SJCRH30 (cell line): ENCODE results near the gene RFC2. TPM values are rescaled to one million over a fixed set of nuclear protein-coding genes. Genes with fewer than 3 reads are reported as not detected.
"Not testable (repeated sequence)": the region's sequence is repeated elsewhere in the genome, so short reads cannot be mapped to it uniquely, and the experiment has no call there.

Experiments
- DNase-seq, 2 experiments: peaks; one replicate each; pipeline ENCODE4 v3.0.0-alpha.2; 2015 to 2020
- H3K27ac ChIP-seq: fragments of 250-450 bp; sonication (Bioruptor Pico); 2 replicates; pipeline ENCODE4 v1.5.1; 2020; ENCODE audit warnings: mild to moderate bottlenecking, moderate library complexity
- H3K27me3 ChIP-seq: fragments of 250-450 bp; sonication (Bioruptor Pico); 2 replicates; pipeline ENCODE4 v1.5.1; 2020; ENCODE audit warnings: mild to moderate bottlenecking, moderate library complexity
- H3K36me3 ChIP-seq: fragments of 250-450 bp; sonication (Bioruptor Pico); 2 replicates; pipeline ENCODE4 v1.5.1; 2020; ENCODE audit warnings: mild to moderate bottlenecking, moderate library complexity
- H3K4me1 ChIP-seq: fragments of 250-450 bp; sonication (Bioruptor Pico); 2 replicates; pipeline ENCODE4 v1.5.1; 2020; ENCODE audit warnings: mild to moderate bottlenecking, moderate library complexity
- H3K4me3 ChIP-seq: fragments of 250-450 bp; sonication (Bioruptor Pico); 2 replicates; pipeline ENCODE4 v1.5.1; 2020; ENCODE audit warnings: mild to moderate bottlenecking, moderate library complexity
- H3K9me3 ChIP-seq: fragments of 250-450 bp; sonication (Bioruptor Pico); replicated peaks from 2 replicates; pipeline ENCODE4 v1.5.1; 2020; ENCODE audit warnings: mild to moderate bottlenecking, moderate library complexity
- total RNA-seq: library from RNA; depleted of rRNA; stranded (reverse); fragments of >200 nt; shearing (Covaris generic); gene quantifications from 2 replicates; pipeline ENCODE4 v1.2.3, GENCODE V29; 2014

RFC2 gene
- total RNA-seq, 1 experiment from 2014 or later: 111 TPM

DNA sequence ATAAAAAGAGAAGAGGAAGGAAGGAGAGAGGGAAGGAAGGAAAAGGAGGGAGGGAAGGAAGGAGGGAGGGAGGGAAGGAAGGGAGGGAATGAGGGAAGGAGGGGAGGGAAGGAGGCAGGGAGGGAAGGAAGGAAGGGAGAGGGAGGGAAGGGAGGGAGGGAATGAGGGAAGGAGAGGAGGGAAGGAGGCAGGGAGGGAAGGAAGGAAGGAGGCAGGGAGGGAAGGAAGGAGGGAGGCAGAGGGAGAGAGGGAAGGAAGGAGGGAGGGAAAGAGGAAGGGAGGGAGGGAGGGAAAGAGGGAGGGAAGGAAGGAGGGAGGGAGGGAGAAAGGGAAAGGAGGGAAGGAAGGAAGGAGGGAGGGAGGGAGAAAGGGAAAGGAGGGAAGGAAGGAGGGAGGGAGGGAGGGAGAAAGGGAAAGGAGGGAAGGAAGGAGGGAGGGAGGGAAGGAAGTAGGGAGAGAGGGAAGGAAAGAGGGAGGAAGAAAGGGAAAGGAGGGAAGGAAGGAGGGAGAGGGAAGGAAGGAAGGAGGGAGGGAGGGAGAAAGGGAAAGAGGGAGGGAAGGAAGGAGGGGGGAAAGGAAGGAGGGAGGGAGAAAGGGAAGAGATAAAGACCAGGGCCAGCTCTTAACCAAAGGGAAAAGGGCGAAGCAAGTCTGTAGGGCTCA lies 50.1 kb downstream of the RFC2 start:
- Histone ChIP-seq H3K27me3 (no peaks in the 10 kb centered on the region), H3K4me3 (no peak overlapping the region), H3K36me3 (0 out of 2 replicates have a peak, but pooled peaks cover 4% of the 10 kb centered on the region), H3K9me3 (no peaks in the 10 kb centered on the region), H3K27ac (no peak overlapping the region), H3K4me1 (peaks cover 12% of the 10 kb centered on the region; the same call in 1 of the 2 replicates)
- no peak for DNase-seq

DNA sequence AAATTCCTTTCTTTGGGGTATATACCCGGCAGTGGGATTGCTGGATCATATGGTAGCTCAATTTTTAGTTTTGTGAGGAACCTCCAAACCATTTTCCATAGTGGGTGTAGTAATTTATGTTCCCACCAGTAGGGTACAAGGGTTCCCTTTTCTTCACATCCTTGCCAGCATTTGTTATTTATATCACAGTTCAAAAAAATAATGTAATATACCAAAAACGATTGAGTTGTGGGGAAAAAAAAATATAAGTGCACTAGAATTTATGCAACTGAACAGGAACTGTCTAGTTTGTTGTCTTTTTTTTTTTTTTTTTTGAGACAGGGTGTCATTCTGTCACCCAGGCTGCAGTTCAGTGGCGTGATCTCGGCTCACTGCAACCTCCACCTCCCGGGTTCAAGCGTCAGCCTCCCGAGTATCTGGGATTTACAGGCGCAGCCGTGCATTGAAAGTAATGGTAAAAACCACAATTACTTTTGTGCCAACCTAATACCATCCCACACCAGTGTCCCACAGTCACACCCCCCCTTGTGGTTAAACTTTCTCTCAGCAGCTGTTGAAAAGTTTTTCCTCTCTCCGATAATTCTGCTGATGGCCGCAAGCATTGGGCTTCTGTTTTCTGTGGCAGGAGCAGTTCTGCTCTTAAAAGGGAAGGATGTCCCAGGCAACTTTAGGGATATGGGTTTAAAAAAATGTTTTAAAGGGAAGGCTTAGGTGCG lies 51.2 kb downstream of the RFC2 start:
- peaks cover 9% of the 10 kb centered on the region for H3K36me3 ChIP-seq
- peak; percentile 83 to 94 for DNase-seq
- no peak overlapping the region for H3K27ac ChIP-seq
- no peaks in the 10 kb centered on the region for H3K27me3 ChIP-seq
- H3K9me3 ChIP-seq: no peaks in the 10 kb centered on the region
- peaks cover 12% of the 10 kb centered on the region; the same call in 1 of the 2 replicates for H3K4me1 ChIP-seq
- no peak overlapping the region for H3K4me3 ChIP-seq

GRCh38 chr7:74199551-74200355 lies 54.4 kb downstream of the RFC2 start:
- Histone ChIP-seq H3K27ac (peak overlapping the region; percentile 43), H3K36me3 (peaks cover 22% of the 10 kb centered on the region), H3K4me1 (peaks cover 12% of the 10 kb centered on the region; the same call in 1 of the 2 replicates), H3K9me3 (no peaks in the 10 kb centered on the region), H3K4me3 (no peak overlapping the region), H3K27me3 (no peaks in the 10 kb centered on the region)
- DNase-seq: peak; percentile 58 to 62

DNA sequence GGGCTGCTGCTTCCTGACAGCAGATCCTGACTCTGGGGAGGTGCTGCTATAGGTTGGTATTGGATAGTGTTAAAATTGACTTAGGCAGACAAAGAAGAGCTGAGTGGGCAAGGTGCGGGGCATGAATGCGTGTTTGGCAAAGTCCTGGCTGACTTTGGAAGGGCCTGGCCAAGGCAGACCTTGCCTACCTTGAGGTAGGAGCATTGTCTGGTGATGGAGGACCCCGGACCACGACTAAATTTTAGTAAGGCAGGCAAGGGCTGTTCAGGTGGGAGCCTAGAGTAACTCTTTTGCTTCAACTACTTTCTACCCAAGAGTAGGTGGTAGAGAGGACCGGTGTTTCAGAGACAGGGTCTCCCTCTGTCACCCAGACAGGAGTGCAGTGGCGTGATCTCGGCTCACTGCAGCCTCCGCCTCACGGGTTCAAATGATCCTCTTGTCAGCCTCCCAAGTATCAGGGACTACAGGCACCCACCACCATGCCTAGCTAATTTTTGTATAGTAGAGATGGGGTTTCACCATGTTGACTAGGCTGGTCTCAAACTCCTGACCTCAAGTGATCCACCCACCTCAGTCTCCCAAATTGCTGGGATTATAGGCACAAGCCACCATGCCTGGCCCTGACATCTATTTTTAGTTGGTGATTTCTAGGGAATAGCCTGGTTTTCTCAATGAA lies 56.6 kb downstream of the RFC2 start:
- no peak overlapping the region for H3K4me3 ChIP-seq
- DNase-seq: no peak
- no peaks in the 10 kb centered on the region for H3K9me3 ChIP-seq
- peaks cover 8% of the 10 kb centered on the region; the same call in 1 of the 2 replicates for H3K4me1 ChIP-seq
- H3K36me3 ChIP-seq: peaks cover 42% of the 10 kb centered on the region
- no peak overlapping the region for H3K27ac ChIP-seq
- no peaks in the 10 kb centered on the region for H3K27me3 ChIP-seq

DNA sequence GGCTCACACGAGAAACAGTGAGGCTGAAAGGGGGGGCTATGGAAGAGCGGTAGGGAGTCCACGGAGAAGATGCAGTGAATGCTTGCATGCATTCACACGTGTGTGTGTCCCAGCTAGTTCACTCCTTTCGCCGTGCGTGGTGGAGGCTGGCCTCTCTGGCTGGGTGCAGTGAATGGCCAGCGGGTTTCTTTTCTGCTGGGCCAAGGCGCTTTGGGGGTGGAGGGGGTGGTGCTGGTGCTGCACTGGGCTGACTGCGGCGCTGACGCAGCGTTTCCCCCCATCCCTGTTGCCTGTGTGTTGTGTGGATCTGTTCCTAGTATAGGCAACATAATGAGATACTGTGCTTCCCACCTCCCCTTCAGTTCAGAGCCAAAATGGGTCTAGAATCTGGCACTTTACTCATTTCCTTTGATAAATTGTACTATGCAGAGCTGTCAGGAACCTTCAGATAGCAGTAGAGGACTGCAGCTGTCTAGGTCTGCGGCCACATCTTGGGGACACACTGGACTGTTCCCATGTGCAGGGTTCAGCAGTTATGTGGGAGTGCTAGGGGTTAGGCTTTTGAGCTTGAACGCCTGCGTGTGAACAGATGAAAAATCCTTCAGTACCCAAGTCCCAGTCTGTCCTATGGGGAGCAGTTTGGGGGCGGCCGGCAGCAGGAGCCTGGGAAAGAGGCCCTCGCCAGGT lies 58.1 kb downstream of the RFC2 start:
- DNase-seq, H3K4me3 ChIP-seq, H3K27me3 ChIP-seq, H3K4me1 ChIP-seq, H3K9me3 ChIP-seq, H3K27ac ChIP-seq: not testable (repeated sequence)
- peaks cover 52% of the 10 kb centered on the region for H3K36me3 ChIP-seq

DNA sequence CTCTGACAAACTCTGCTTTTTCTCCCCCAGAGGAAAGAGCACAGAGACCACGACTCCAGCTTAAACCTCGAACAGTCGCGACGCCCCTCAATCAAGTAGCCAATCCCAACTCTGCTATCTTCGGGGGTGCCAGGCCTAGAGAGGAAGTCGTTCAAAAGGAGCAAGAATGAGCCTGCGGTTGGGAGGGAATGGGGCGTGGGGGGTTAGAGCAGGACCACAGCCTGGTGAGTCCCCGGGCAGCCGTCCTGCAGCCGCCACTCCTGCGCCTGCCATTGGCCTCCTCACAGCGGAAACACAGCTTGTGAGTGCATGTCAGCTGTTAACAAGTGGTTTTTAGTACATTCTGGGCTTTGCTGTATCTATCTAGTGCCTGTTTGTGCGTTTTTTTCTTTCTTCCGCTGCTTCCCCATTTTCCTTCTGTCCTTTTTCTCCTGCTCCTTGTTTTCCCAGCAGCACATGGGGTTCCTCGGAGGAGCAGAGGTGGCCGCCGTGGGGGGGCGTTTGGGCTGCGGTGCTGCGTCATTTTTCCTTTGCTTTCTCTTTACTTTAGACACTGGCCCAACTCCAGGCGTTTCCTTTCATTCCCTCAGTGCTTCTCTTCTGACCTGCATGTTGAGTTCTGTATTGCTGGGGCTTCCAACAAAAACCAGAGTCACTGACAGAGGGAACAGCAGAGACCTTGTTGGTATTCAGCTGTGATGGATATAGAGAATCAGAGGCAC lies 58.9 kb downstream of the RFC2 start:
- H3K4me1 ChIP-seq, H3K4me3 ChIP-seq, H3K9me3 ChIP-seq, H3K27ac ChIP-seq, H3K27me3 ChIP-seq, DNase-seq: not testable (repeated sequence)
- peaks cover 60% of the 10 kb centered on the region for H3K36me3 ChIP-seq

GRCh38 chr7:74194686-74195085 lies 59.5 kb downstream of the RFC2 start:
- DNase-seq: no peak
- Histone ChIP-seq H3K4me1 (0 out of 2 replicates have a peak, but pooled peaks cover under 1% of the 10 kb centered on the region), H3K27ac (no peak overlapping the region), H3K36me3 (peaks cover 65% of the 10 kb centered on the region), H3K27me3 (no peaks in the 10 kb centered on the region), H3K9me3 (no peaks in the 10 kb centered on the region), H3K4me3 (no peak overlapping the region)

- DNase-seq: no peak
- H3K36me3 ChIP-seq: peaks cover 70% of the 10 kb centered on the region
- H3K4me3 ChIP-seq: no peak overlapping the region
- no peaks in the 10 kb centered on the region for H3K9me3 ChIP-seq
- no peak overlapping the region for H3K27ac ChIP-seq
- no peaks in the 10 kb centered on the region for H3K4me1 ChIP-seq
- H3K27me3 ChIP-seq: no peaks in the 10 kb centered on the region
Measured at GRCh38 chr7:74193913-74194312, 60.3 kb downstream of the RFC2 start.

DNA sequence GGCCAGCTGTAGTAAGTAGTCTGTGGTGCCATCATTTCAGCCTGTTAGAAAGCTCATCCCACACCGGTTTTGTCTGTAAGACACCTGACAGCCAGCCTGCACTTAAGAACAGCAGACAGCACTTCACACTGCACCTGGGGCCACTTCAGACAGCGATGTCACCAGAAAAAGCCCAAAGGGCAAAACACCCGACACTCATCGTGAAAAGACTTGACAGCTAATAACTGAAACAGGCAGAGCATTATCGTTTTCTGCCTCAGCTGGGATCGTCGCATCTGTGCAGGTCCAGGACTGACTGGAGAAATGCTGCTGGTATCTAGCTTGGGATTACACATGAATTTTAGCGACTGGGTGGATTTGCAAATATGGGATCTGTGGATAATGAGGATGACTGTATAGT lies 61.1 kb downstream of the RFC2 start:
- peaks cover 74% of the 10 kb centered on the region for H3K36me3 ChIP-seq
- no peak overlapping the region for H3K27ac ChIP-seq
- no peaks in the 10 kb centered on the region for H3K9me3 ChIP-seq
- no peak for DNase-seq
- no peaks in the 10 kb centered on the region for H3K4me1 ChIP-seq
- no peak overlapping the region for H3K4me3 ChIP-seq
- H3K27me3 ChIP-seq: no peaks in the 10 kb centered on the region

DNA sequence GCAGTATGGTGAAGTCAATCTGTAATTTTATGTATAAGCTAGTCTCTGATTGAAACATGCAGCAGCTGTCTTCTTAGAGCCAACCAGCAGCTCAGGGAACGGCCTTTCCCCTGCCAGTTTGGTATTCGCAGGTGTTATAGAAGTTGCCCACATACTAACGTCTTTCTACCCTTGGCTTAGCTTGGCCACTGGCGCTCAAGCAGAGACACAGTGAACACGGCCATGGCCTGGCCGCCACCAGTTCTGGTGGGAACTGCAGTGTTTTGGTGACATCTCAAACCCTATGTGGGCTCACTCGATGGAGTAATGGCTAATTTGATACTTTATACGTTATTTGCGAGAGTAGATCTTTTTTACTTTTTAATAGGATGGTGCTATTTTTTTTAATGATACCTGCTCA lies 63.0 kb downstream of the RFC2 start:
- no peak overlapping the region for H3K27ac ChIP-seq
- no peak overlapping the region for H3K4me3 ChIP-seq
- H3K27me3 ChIP-seq: no peaks in the 10 kb centered on the region
- H3K4me1 ChIP-seq: peaks cover under 1% of the 10 kb centered on the region; the same call in 1 of the 2 replicates
- peaks cover 80% of the 10 kb centered on the region for H3K36me3 ChIP-seq
- no peaks in the 10 kb centered on the region for H3K9me3 ChIP-seq
- DNase-seq: no peak

GRCh38 chr7:74190259-74190658 lies 63.9 kb downstream of the RFC2 start:
- no peak for DNase-seq
- H3K4me1 ChIP-seq: peaks cover 2% of the 10 kb centered on the region
- H3K36me3 ChIP-seq: peaks cover 81% of the 10 kb centered on the region

DNA sequence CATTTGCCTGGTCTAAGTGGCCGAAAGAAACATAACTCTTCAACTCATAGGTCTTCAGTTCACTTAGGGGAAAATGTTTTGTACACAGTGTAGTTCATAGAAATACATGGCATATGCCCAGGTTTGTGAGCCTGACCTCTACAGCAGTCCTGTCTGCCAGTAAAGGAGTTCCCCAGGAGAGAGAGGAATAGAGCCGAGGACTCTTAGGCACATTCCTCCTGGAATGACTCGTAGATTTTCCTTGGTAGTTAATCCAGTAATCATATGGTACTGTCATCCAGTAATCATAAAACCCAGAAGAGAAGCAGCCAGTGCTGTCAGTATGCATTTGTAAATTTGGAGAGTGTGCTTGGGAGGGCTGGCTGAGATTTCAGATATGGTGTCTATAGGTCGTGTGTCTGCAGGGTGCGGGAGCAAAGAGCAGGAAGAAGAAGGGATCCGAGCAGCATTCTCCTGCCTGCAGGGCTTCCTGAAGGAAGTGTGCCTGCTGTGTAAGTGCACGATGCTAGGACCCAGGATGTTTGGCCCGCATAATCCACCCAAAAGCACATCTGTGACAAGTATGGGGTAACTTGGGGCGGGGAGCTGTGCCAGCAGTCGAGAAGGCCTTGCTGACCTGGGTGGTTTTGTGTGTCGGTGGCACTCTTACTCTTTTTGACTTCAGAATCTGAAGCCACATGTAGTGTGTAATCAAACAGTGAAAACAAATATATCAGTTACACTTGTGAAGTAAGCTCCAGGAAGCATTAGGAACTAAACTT lies 66.1 kb downstream of the RFC2 start:
- no peak overlapping the region for H3K4me3 ChIP-seq
- peaks cover 76% of the 10 kb centered on the region for H3K36me3 ChIP-seq
- H3K27me3 ChIP-seq: no peaks in the 10 kb centered on the region
- no peaks in the 10 kb centered on the region for H3K9me3 ChIP-seq
- H3K4me1 ChIP-seq: peaks cover 2% of the 10 kb centered on the region
- no peak for DNase-seq
- H3K27ac ChIP-seq: no peak overlapping the region

More at GRCh38 chr7:74190259-74190658, 63.9 kb downstream of the RFC2 start:
- Histone ChIP-seq H3K27me3 (no peaks in the 10 kb centered on the region), H3K27ac (no peak overlapping the region), H3K9me3 (no peaks in the 10 kb centered on the region), H3K4me3 (no peak overlapping the region)

- Histone ChIP-seq H3K27ac (no peak overlapping the region), H3K27me3 (no peaks in the 10 kb centered on the region), H3K4me3 (no peak overlapping the region), H3K36me3 (peaks cover 75% of the 10 kb centered on the region), H3K4me1 (peaks cover 2% of the 10 kb centered on the region), H3K9me3 (no peaks in the 10 kb centered on the region)
- DNase-seq: no peak
Measured at GRCh38 chr7:74185636-74186035, 68.6 kb downstream of the RFC2 start.
